ENCODE data around the gene CRHBP. TPM values are rescaled to one million over a fixed set of nuclear protein-coding genes. Genes with fewer than 3 reads are reported as not detected.

CRHBP gene
- total and polyA plus RNA-seq, 9 of the 15 experiments (the other 6 are each of a cell fraction or from before 2014, with no cell fraction given), result not detected

- TF ChIP-seq MLX (CRISPR knock-in tag; conservative IDR thresholded peaks at IDR 0.05) (no peak), FIP1L1 (IDR thresholded peaks at IDR 0.05; ENCODE audit: low read depth, low read length, poor library complexity, severe bottlenecking) (no peak), PHF20 (IDR thresholded peaks at IDR 0.05; ENCODE audit: partially characterized antibody) (no peak), GTF2E2 (tag; IDR thresholded peaks at IDR 0.05) (no peak), PHF8 (IDR thresholded peaks at IDR 0.05; ENCODE audit: borderline replicate concordance, low read length) (no peak), TOE1 (IDR thresholded peaks at IDR 0.05; ENCODE audit: borderline replicate concordance) (no peak), TOE1 (CRISPR knock-in tag; IDR thresholded peaks at IDR 0.05; ENCODE audit: borderline replicate concordance, low read depth) (no peak), ZSCAN32 (CRISPR knock-in tag; IDR thresholded peaks at IDR 0.05) (no peak), FOXM1 (IDR thresholded peaks at IDR 0.05; ENCODE audit: low read depth) (no peak), FOXM1 (CRISPR knock-in tag; IDR thresholded peaks at IDR 0.05; ENCODE audit: low read depth) (no peak)
Observed at GRCh38 chr5:76941000-76941399, 11.8 kb upstream of the CRHBP start (continued).

- H3K27ac ChIP-seq (ENCODE audit: extremely low read depth, low read depth, low read length), result no peak overlapping the region
- H3K9ac ChIP-seq (ENCODE audit: insufficient read depth in 1 of 2, low read depth in 2 of 2, low read length in 2 of 2), result no peak overlapping the region
- ATAC-seq, result no peak
- H3K9me1 ChIP-seq (ENCODE audit: control insufficient read depth, insufficient read depth, low read length), result no peaks in the 10 kb centered on the region
- CTCF ChIA-PET (ENCODE audit: low intra/inter-chr PET ratio), result no interaction called here
- no peak overlapping the region for H3K4me2 ChIP-seq (ENCODE audit: insufficient read depth, low read length)
- no peaks in the 10 kb centered on the region for H3K36me3 ChIP-seq (ENCODE audit: control insufficient read depth, insufficient read depth, low read length)
- no peak overlapping the region for H3K4me3 ChIP-seq
- DNase-seq (ENCODE audit: extremely low read depth in 1 of 4, low spot score in 3 of 4), result no peak
- BruUV-seq (replicated peaks), result no TSS peak
- no peak overlapping the region for H2AFZ ChIP-seq (ENCODE audit: low read depth, low read length)
- H3K4me1 ChIP-seq (replicated peaks in 1 of 2; ENCODE audit: control insufficient read depth in 2 of 2, insufficient read depth in 2 of 2, low read length in 2 of 2), result peaks cover 4 to 6% of the 10 kb centered on the region in 2 experiments; a peak in 3 of 5 replicates
- TF ChIP-seq ZBTB34 (CRISPR knock-in tag; IDR thresholded peaks at IDR 0.05) (no peak), TEAD2 (tag; IDR thresholded peaks at IDR 0.05) (no peak)
- 64% methylated on average over 3 of the region's 3 CpGs for WGBS (ENCODE audit: insufficient coverage, low coverage, missing lambda C conversion rate)
- in situ Hi-C loops (cut with MboI) (no loop called here), intact Hi-C loops (cut with micrococcal nuclease) (no loop called here)
- no peaks in the 10 kb centered on the region for H3K79me2 ChIP-seq (ENCODE audit: control insufficient read depth, insufficient read depth, low read length)
- no peaks in the 10 kb centered on the region for H3K9me3 ChIP-seq (replicated peaks; ENCODE audit: control insufficient read depth, insufficient read depth, low read depth, low read length)
- H4K20me1 ChIP-seq (replicated peaks; ENCODE audit: control insufficient read depth, insufficient read depth, low read length), result no peaks in the 10 kb centered on the region
- no peak for FAIRE-seq
- H3K27me3 ChIP-seq (ENCODE audit: control insufficient read depth in 2 of 2, insufficient read depth in 2 of 2, low read length in 2 of 2), result peaks cover 0 to 4% of the 10 kb centered on the region in 2 experiments; a peak in 2 of 5 replicates
- POLR2A ChIA-PET, result no interaction called here
Observed at GRCh38 chr5:76941442-76941841, 11.4 kb upstream of the CRHBP start.

Data from K562 (cell line).